H9 (cell line): ENCODE measurements around the gene TUNAR. TPM values are rescaled to one million over a fixed set of nuclear protein-coding genes. Genes with fewer than 3 reads are reported as not detected.

ENCODE experiments used
- DNase-seq: peaks from one replicate; pipeline ENCODE4 v3.0.0-alpha.2; 2017
- H2AFZ ChIP-seq: one replicate; pipeline ENCODE4 v1.6.1; 2013; ENCODE audit warnings: mild to moderate bottlenecking, low read length, control low read depth, moderate library complexity
- H2AK5ac ChIP-seq: 2 replicates; pipeline ENCODE4 v1.6.1; 2013; ENCODE audit warnings: low read length, control low read depth, mixed read lengths; ENCODE audit not compliant: insufficient read length
- H2BK120ac ChIP-seq: one replicate; pipeline ENCODE4 v1.6.1; 2013; ENCODE audit warnings: low read depth, mild to moderate bottlenecking, low read length, control low read depth, inconsistent platforms; ENCODE audit not compliant: poor library complexity, severe bottlenecking
- H2BK12ac ChIP-seq: 2 replicates; pipeline ENCODE4 v1.6.1; 2013; ENCODE audit warnings: low read length, control low read depth, mixed read lengths, low read depth; ENCODE audit not compliant: insufficient read length
- H2BK15ac ChIP-seq: 2 replicates; pipeline ENCODE4 v1.6.1; 2013; ENCODE audit warnings: low read depth, low read length, control low read depth
- H2BK20ac ChIP-seq: one replicate; pipeline ENCODE4 v1.6.1; 2013; ENCODE audit warnings: low read depth, mild to moderate bottlenecking, low read length, control low read depth, inconsistent platforms; ENCODE audit not compliant: poor library complexity, severe bottlenecking
- H2BK5ac ChIP-seq: 2 replicates; pipeline ENCODE4 v1.6.1; 2013; ENCODE audit warnings: low read length, control low read depth, mixed read lengths; ENCODE audit not compliant: insufficient read length
- H3K14ac ChIP-seq: 2 replicates; pipeline ENCODE4 v1.6.1; 2013; ENCODE audit warnings: low read length, control low read depth; ENCODE audit not compliant: insufficient read depth
- H3K18ac ChIP-seq: 2 replicates; pipeline ENCODE4 v1.6.1; 2013; ENCODE audit warnings: low read depth, mild to moderate bottlenecking, mixed read lengths, low read length, control low read depth; ENCODE audit not compliant: insufficient read length
- H3K23ac ChIP-seq: 2 replicates; pipeline ENCODE4 v1.6.1; 2013; ENCODE audit warnings: low read length, control low read depth, mixed read lengths, low read depth; ENCODE audit not compliant: insufficient read length
- H3K23me2 ChIP-seq: 2 replicates; pipeline ENCODE4 v1.6.1; 2013; ENCODE audit warnings: low read depth, mild to moderate bottlenecking, mixed read lengths, low read length, control low read depth; ENCODE audit not compliant: insufficient read length, poor library complexity, severe bottlenecking
- H3K27ac ChIP-seq: 2 replicates; pipeline ENCODE4 v1.5.1; 2013; ENCODE audit warnings: low read length, control low read depth, mixed read lengths, low read depth; ENCODE audit not compliant: insufficient read length
- H3K27me3 ChIP-seq: 2 replicates; pipeline ENCODE4 v1.6.1; 2013; ENCODE audit warnings: low read length, control low read depth, inconsistent platforms; ENCODE audit not compliant: insufficient read depth
- H3K4ac ChIP-seq: 2 replicates; pipeline ENCODE4 v1.6.1; 2013; ENCODE audit warnings: low read depth, mild to moderate bottlenecking, control low read depth, inconsistent platforms, low read length, moderate library complexity
- H3K4me1 ChIP-seq: 2 replicates; pipeline ENCODE4 v1.6.1; 2013; ENCODE audit warnings: low read length, control low read depth, inconsistent platforms; ENCODE audit not compliant: insufficient read depth
- H3K4me2 ChIP-seq: 2 replicates; pipeline ENCODE4 v1.6.1; 2013; ENCODE audit warnings: low read length, control low read depth, mixed read lengths; ENCODE audit not compliant: insufficient read length, insufficient read depth
- H3K56ac ChIP-seq: 2 replicates; pipeline ENCODE4 v1.6.1; 2013; ENCODE audit warnings: low read depth, mild to moderate bottlenecking, mixed read lengths, low read length, control low read depth; ENCODE audit not compliant: insufficient read length
- H3K79me1 ChIP-seq: 2 replicates; pipeline ENCODE4 v1.6.1; 2013; ENCODE audit warnings: low read depth, mild to moderate bottlenecking, moderate library complexity, low read length, control low read depth, inconsistent platforms; ENCODE audit not compliant: insufficient read depth, poor library complexity, severe bottlenecking
- H3K79me2 ChIP-seq: 2 replicates; pipeline ENCODE4 v1.6.1; 2013; ENCODE audit warnings: low read length, control low read depth, inconsistent platforms; ENCODE audit not compliant: insufficient read depth
- H3K9ac ChIP-seq: 2 replicates; pipeline ENCODE4 v1.6.1; 2013; ENCODE audit warnings: low read length, control low read depth, mixed read lengths; ENCODE audit not compliant: insufficient read length; ENCODE audit errors: extremely low read depth
- H3K9me3 ChIP-seq: one replicate; pipeline ENCODE4 v1.6.1; 2013; ENCODE audit warnings: low read depth, low read length, inconsistent platforms; ENCODE audit not compliant: control insufficient read depth
- H3T11ph ChIP-seq: one replicate; pipeline ENCODE4 v1.6.1; 2013; ENCODE audit warnings: mild to moderate bottlenecking, low read length, control low read depth, inconsistent platforms
- H4K20me1 ChIP-seq: one replicate; pipeline ENCODE4 v1.6.1; 2013; ENCODE audit not compliant: control insufficient read depth, insufficient read length, insufficient read depth
- H4K5ac ChIP-seq: 2 replicates; pipeline ENCODE4 v1.6.1; 2013; ENCODE audit warnings: low read depth, mild to moderate bottlenecking, mixed read lengths, low read length, control low read depth; ENCODE audit not compliant: insufficient read length
- H4K8ac ChIP-seq: replicated peaks from 2 replicates; pipeline ENCODE4 v1.6.1; 2013; ENCODE audit warnings: low read length, control low read depth, mixed read lengths, low read depth; ENCODE audit not compliant: insufficient read length
- H4K91ac ChIP-seq: 2 replicates; pipeline ENCODE4 v1.6.1; 2013; ENCODE audit warnings: low read depth, mild to moderate bottlenecking, moderate library complexity, mixed read lengths, low read length, control low read depth; ENCODE audit not compliant: insufficient read length
- H3K27ac Mint-ChIP-seq, 3 experiments: 2 replicates in 2 of 3; 3 replicates in 1 of 3; pipeline ENCODE4 v1.8.0; 2020 to 2021; ENCODE audit warnings: mixed read lengths in 3 of 3, mild to moderate bottlenecking in 1 of 3, moderate library complexity in 1 of 3
- H3K27me3 Mint-ChIP-seq: 2 replicates; pipeline ENCODE4 v1.8.0; 2021; ENCODE audit warnings: low read depth, mild to moderate bottlenecking, moderate library complexity, mixed read lengths
- H3K36me3 Mint-ChIP-seq, 3 experiments: 2 replicates in 2 of 3; 3 replicates in 1 of 3; pipeline ENCODE4 v1.8.0; 2020 to 2021; ENCODE audit warnings: low read depth in 3 of 3, mixed read lengths in 3 of 3; ENCODE audit not compliant: insufficient read depth in 1 of 3
- H3K4me1 Mint-ChIP-seq, 2 experiments: 2 replicates each; pipeline ENCODE4 v1.8.0; 2020; ENCODE audit warnings: mixed read lengths in 2 of 2
- H3K4me3 Mint-ChIP-seq, 2 experiments: 2 replicates in 1 of 2; 3 replicates in 1 of 2; pipeline ENCODE4 v1.8.0; 2020 to 2021; ENCODE audit warnings: mild to moderate bottlenecking in 2 of 2, mixed read lengths in 2 of 2, moderate library complexity in 1 of 2
- H3K9me3 Mint-ChIP-seq, 2 experiments: 2 replicates in 1 of 2; 3 replicates in 1 of 2; pipeline ENCODE4 v1.8.0; 2020; ENCODE audit warnings: mild to moderate bottlenecking in 2 of 2, mixed read lengths in 2 of 2, moderate library complexity in 1 of 2
- WGBS: extraction: QIAGEN DNeasy Blood & Tissue Kit; methylation state at CpG from one replicate; pipeline ENCODE4 v1.1.7; 2013; ENCODE audit warnings: missing lambda C conversion rate, low lambda C conversion rate, mixed read lengths; ENCODE audit not compliant: insufficient read length; ENCODE audit errors: extremely low coverage; 5-methylcytosine and 5-hydroxymethylcytosine counted together
- total RNA-seq: library from RNA; stranded (reverse); gene quantifications from 2 replicates; pipeline ENCODE4 v1.2.1, GENCODE V29; 2021
- TF ChIP-seq, protein P1 (sequence below): fragments of 200-600 bp; sonication (generic); conservative IDR thresholded peaks from 3 replicates; pipeline ENCODE4 v1.8.0; 2021; ENCODE audit warnings: antibody characterized with exemption, mild to moderate bottlenecking

Gene TUNAR
- total RNA-seq, 1 experiment from 2014 or later, result 26.2 TPM

DNA sequence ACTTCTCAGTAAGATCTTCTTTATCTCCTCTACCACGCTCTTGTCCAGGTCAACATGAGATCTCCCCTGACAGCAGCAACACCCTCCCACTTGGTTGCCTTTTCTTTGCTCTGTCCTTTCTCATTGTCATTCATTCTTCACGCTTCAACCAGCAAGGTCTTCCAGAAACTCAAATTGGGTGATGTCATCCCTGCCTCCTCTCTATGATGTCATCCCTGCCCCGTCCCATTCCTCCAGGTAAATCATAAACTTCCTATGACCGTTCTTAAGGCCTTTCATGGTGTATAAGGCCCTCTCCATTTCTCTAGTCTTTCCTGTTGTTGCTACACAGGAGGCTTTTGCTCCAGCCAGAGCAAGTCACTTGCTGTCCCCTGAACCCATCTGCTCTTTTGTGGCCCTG lies 17.7 kb upstream of the TUNAR start:
- no peaks in the 10 kb centered on the region for H4K20me1 ChIP-seq
- no peak overlapping the region for H2AFZ ChIP-seq
- no peak overlapping the region for H2AK5ac ChIP-seq
- Mint-ChIP-seq H3K4me3 (no peak overlapping the region), H3K27me3 (peaks cover 3% of the 10 kb centered on the region; the same call in 1 of the 2 replicates), H3K27ac (no peak overlapping the region), H3K4me1 (no peaks in the 10 kb centered on the region), H3K9me3 (no peaks in the 10 kb centered on the region), H3K36me3 (no peaks in the 10 kb centered on the region)
- no peak overlapping the region for H3K4ac ChIP-seq
- no peaks in the 10 kb centered on the region for H3K79me2 ChIP-seq
- H4K91ac ChIP-seq, result no peak overlapping the region
- no peak overlapping the region for H2BK15ac ChIP-seq
- H3K23ac ChIP-seq, result no peak overlapping the region
- peaks cover 3% of the 10 kb centered on the region for H3K23me2 ChIP-seq
- no peak overlapping the region for H3K18ac ChIP-seq
- no CpG with 5 or more reads among the region's 4 CpGs for WGBS
- no peaks in the 10 kb centered on the region for H3K4me1 ChIP-seq
- H3K79me1 ChIP-seq, result no peaks in the 10 kb centered on the region
- H3K4me2 ChIP-seq, result no peak overlapping the region
- H3K14ac ChIP-seq, result no peak overlapping the region
- no peaks in the 10 kb centered on the region for H3K27me3 ChIP-seq
- no peak overlapping the region for H2BK12ac ChIP-seq
- no peaks in the 10 kb centered on the region for H3K9me3 ChIP-seq
- no peak overlapping the region for H2BK120ac ChIP-seq
- H3T11ph ChIP-seq, result no peak overlapping the region
- no peak overlapping the region for H2BK20ac ChIP-seq
- H2BK5ac ChIP-seq, result no peak overlapping the region
- no peak overlapping the region for H3K27ac ChIP-seq
- DNase-seq, result no peak
- H3K56ac ChIP-seq, result no peak overlapping the region
- no peak overlapping the region for H4K5ac ChIP-seq
- no peak overlapping the region for H3K9ac ChIP-seq
- H4K8ac ChIP-seq, result no peak overlapping the region
- TF ChIP-seq, protein P1, sequence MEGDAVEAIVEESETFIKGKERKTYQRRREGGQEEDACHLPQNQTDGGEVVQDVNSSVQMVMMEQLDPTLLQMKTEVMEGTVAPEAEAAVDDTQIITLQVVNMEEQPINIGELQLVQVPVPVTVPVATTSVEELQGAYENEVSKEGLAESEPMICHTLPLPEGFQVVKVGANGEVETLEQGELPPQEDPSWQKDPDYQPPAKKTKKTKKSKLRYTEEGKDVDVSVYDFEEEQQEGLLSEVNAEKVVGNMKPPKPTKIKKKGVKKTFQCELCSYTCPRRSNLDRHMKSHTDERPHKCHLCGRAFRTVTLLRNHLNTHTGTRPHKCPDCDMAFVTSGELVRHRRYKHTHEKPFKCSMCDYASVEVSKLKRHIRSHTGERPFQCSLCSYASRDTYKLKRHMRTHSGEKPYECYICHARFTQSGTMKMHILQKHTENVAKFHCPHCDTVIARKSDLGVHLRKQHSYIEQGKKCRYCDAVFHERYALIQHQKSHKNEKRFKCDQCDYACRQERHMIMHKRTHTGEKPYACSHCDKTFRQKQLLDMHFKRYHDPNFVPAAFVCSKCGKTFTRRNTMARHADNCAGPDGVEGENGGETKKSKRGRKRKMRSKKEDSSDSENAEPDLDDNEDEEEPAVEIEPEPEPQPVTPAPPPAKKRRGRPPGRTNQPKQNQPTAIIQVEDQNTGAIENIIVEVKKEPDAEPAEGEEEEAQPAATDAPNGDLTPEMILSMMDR, result no peak
